Adrenal gland (tissue), 12 donors: ENCODE measurements around the gene RHBDF2. TPM values are rescaled to one million over a fixed set of nuclear protein-coding genes. Genes with fewer than 3 reads are reported as not detected.

Experiments used
- DNase-seq, 7 donors: peaks; one replicate each; pipeline ENCODE4 v3.0.0-alpha.2; 2019 to 2020
- H3K27ac ChIP-seq, 5 donors: fragments of 200-600 bp; sonication (generic) in 4 of 5; 1 replicate in 3 of 5; 2 replicates in 2 of 5; pipeline versions ENCODE4 v1.5.1 to v1.8.0; 2016 to 2020; ENCODE audit warnings: mild to moderate bottlenecking in 1 of 5
- H3K27me3 ChIP-seq: fragments of 200-600 bp; 2 replicates; pipeline ENCODE4 v1.8.0; 2021
- H3K36me3 ChIP-seq, 2 donors: fragments of 200-600 bp; replicated peaks in 1 of 2; 1 replicate in 1 of 2; 2 replicates in 1 of 2; pipeline versions ENCODE4 v1.5.1 to v1.8.0; 2018 to 2022
- H3K4me1 ChIP-seq, 2 donors: fragments of 200-600 bp; replicated peaks in 1 of 2; 1 replicate in 1 of 2; 2 replicates in 1 of 2; pipeline versions ENCODE4 v1.5.1 to v1.8.0; 2018 to 2021
- H3K4me3 ChIP-seq, 4 donors: fragments of 200-600 bp; sonication (generic) in 3 of 4; one replicate each; pipeline ENCODE4 v1.5.1; 2016 to 2018
- H3K9me3 ChIP-seq, 3 donors: fragments of 200-600 bp; sonication (generic) in 1 of 3; replicated peaks in 1 of 3; 1 replicate in 2 of 3; 2 replicates in 1 of 3; pipeline versions ENCODE4 v1.5.1 to v1.8.0; 2016 to 2021
- POLR2A ChIP-seq, 2 donors: fragments of 450-650 bp; IDR thresholded peaks; one replicate each; pipeline ENCODE4 v1.6.1; 2017; ENCODE audit warnings: antibody characterized with exemption in 2 of 2, mild to moderate bottlenecking in 2 of 2, moderate library complexity in 1 of 2
- WGBS, 4 donors: extraction: QIAGEN DNeasy Blood & Tissue Kit in 2 of 4; methylation state at CpG; one replicate each; pipeline versions ENCODE4 v1.1.5 to v1.1.7; 2013 to 2017; 5-methylcytosine and 5-hydroxymethylcytosine counted together
- intact Hi-C, 2 donors: fragments of 100-400 bp; cut with DNase I; formaldehyde crosslinking; loops; one replicate each; pipeline versions ENCODE4 v1.14.1 to v1.15.0; 2022 to 2023
- polyA plus RNA-seq, 3 donors: library from polyadenylated mRNA; stranded (reverse); fragments of 200-250 nt in 2 of 3; fragments of 350-450 nt in 1 of 3; fragmentation: Illumina TruSeq in 1 of 3; extraction: RNeasy Lipid Tissue Mini Kit (QIAGEN cat#74804) in 1 of 3; gene quantifications; one replicate each; pipeline ENCODE4 v1.2.3, GENCODE V29; 2013 to 2014
- total RNA-seq, 9 donors: library from RNA; depleted of rRNA in 4 of 9; stranded (reverse); fragments of >200 nt in 4 of 9; fragments of 120-200 nt in 1 of 9; fragmentation: NEBNext Ultra II Directional in 1 of 9; extraction: Animal tissue kit (Norgen Biotek cat#: 25700) in 1 of 9; gene quantifications; one replicate each; pipeline versions ENCODE4 v1.1.0 to v1.2.4, GENCODE V29; 2013 to 2023
- TF ChIP-seq, protein P1 (sequence below), 6 experiments: fragments of 450-650 bp in 4 of 6; fragments of 200-600 bp in 2 of 6; sonication (generic) in 1 of 6; IDR thresholded peaks; 1 replicate in 5 of 6; 2 replicates in 1 of 6; pipeline versions ENCODE4 v1.5.1 to v1.8.0; 2016 to 2021; ENCODE audit warnings: antibody characterized with exemption in 6 of 6, mild to moderate bottlenecking in 2 of 6, moderate library complexity in 1 of 6
- donor health status: healthy with polysubstance abuse.
- donor health status: Bipolar disorder and iron deficiency.
- donor health status: DM: yes; HTN: yes; CAD: no.
- donor health status: DM: no; HTN: no; CAD: no.
- donor health status: DM: no; HTN: no; CAD: no.
- donor health status: DM: yes; HTN: yes; CAD: no.

RHBDF2 gene
- total and polyA plus RNA-seq, 12 donors: 4.9 to 156 (median 40.3) TPM

DNA sequence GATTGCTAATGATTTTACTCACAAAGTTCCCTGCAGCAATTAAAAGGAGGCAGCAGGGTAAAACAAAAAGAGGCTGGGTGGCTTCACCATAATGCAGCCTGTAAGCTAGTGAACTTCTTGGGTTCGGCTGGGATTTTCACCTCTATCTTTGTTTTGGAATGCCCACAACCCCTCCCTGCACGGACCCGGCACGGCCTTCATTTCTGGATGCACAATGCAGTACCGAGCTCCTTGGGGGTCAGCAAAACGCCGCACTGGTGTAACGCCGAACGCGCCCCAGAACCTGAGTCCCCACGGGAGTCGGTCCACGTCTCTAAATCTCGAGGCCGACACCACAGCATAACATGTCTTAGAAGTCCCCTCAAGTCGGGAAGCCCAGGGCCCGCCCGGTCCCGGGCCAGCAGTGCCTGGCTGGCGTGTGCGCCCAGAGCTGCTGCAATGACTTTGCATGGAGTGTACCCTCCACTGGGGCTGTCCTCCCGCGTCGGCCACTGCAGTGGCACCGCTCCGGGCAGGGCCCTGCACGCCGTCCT, 49.0 kb downstream of the RHBDF2 start:
- 0 to 3% (median 1%) methylated on average over 3 to 29 of the region's 29 CpGs for WGBS, 4 donors
- intact Hi-C loops: loop anchor here in 1 of 2 donors (10.0 kb wide), 1 partner anchor 47 kb away; no protein-coding TSS in a partner anchor

GRCh38 chr17:76451506-76451905, 49.7 kb downstream of the RHBDF2 start:
- WGBS, 4 donors: 61 to 82% (median 78%) methylated on average over 6 of the region's 6 CpGs
- H3K27ac ChIP-seq: no peak overlapping the region

More for the DNA sequence above, 49.0 kb downstream of the RHBDF2 start:
- H3K4me3 ChIP-seq: peak overlapping the region; percentile 80 to 99 (median 87)
- no peaks in the 10 kb centered on the region for H3K36me3 ChIP-seq
- peaks cover 8 to 22% of the 10 kb centered on the region in 2 donors for H3K4me1 ChIP-seq
- peak in 2 of 7 donors; percentile 29 to 33 for DNase-seq
- TF ChIP-seq, protein P1, sequence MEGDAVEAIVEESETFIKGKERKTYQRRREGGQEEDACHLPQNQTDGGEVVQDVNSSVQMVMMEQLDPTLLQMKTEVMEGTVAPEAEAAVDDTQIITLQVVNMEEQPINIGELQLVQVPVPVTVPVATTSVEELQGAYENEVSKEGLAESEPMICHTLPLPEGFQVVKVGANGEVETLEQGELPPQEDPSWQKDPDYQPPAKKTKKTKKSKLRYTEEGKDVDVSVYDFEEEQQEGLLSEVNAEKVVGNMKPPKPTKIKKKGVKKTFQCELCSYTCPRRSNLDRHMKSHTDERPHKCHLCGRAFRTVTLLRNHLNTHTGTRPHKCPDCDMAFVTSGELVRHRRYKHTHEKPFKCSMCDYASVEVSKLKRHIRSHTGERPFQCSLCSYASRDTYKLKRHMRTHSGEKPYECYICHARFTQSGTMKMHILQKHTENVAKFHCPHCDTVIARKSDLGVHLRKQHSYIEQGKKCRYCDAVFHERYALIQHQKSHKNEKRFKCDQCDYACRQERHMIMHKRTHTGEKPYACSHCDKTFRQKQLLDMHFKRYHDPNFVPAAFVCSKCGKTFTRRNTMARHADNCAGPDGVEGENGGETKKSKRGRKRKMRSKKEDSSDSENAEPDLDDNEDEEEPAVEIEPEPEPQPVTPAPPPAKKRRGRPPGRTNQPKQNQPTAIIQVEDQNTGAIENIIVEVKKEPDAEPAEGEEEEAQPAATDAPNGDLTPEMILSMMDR (IDR thresholded peaks at IDR 0.05): no peak
- no peak for TF ChIP-seq POLR2A (IDR thresholded peaks at IDR 0.05)
- peak overlapping the region in 2 of 5 donors; percentile 80 to 89 for H3K27ac ChIP-seq
- H3K9me3 ChIP-seq: no peaks in the 10 kb centered on the region
- no peaks in the 10 kb centered on the region for H3K27me3 ChIP-seq

DNA sequence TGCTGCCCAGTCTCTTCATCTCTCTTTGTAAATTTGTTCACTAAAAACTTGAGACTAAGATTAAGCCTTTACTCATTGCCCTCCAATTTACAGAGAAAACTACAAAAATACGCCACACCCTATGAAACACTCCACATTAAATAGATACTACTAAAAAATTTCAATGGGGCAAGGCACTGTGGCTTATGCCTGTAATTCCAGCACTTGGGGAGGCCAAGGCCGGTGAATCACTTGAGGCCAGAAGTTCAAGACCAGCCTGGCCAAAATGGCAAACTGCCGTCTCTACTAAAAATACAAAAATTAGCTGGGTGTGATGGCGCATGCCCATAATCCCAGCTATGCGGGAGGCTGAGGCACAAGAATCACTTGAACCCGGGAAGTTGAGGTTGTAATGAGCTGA, 52.1 kb downstream of the RHBDF2 start:
- no peaks in the 10 kb centered on the region for H3K9me3 ChIP-seq
- WGBS, 4 donors: 85 to 94% (median 88%) methylated on average over 6 of the region's 6 CpGs
- peaks cover 8 to 53% of the 10 kb centered on the region in 2 donors for H3K4me1 ChIP-seq
- H3K27ac ChIP-seq: no peak overlapping the region
- intact Hi-C loops: no loop called here
- TF ChIP-seq, protein P1 (IDR thresholded peaks at IDR 0.05): no peak
- no peak for TF ChIP-seq POLR2A (IDR thresholded peaks at IDR 0.05)
- no peaks in the 10 kb centered on the region for H3K36me3 ChIP-seq
- no peak for DNase-seq
- H3K4me3 ChIP-seq: no peak overlapping the region
- H3K27me3 ChIP-seq: no peaks in the 10 kb centered on the region

More at GRCh38 chr17:76451506-76451905, 49.7 kb downstream of the RHBDF2 start:
- TF ChIP-seq, protein P1 (IDR thresholded peaks at IDR 0.05): no peak
- TF ChIP-seq POLR2A (IDR thresholded peaks at IDR 0.05): no peak
- Histone ChIP-seq H3K27me3 (no peaks in the 10 kb centered on the region), H3K4me1 (peaks cover 8 to 29% of the 10 kb centered on the region in 2 donors), H3K36me3 (no peaks in the 10 kb centered on the region), H3K9me3 (no peaks in the 10 kb centered on the region), H3K4me3 (peak overlapping the region in 1 of 4 donors; percentile 99)
- DNase-seq: no peak
- intact Hi-C loops: loop anchor here in 1 of 2 donors (10.0 kb wide), 1 partner anchor 47 kb away; no protein-coding TSS in a partner anchor

GRCh38 chr17:76447931-76448652, 53.1 kb downstream of the RHBDF2 start:
- DNase-seq: no peak
- Histone ChIP-seq H3K27ac (no peak overlapping the region), H3K4me1 (peaks cover 8 to 54% of the 10 kb centered on the region in 2 donors)

More at GRCh38 chr17:76447931-76448652, 53.1 kb downstream of the RHBDF2 start:
- Histone ChIP-seq H3K36me3 (no peaks in the 10 kb centered on the region), H3K9me3 (no peaks in the 10 kb centered on the region), H3K27me3 (no peaks in the 10 kb centered on the region), H3K4me3 (no peak overlapping the region)
- WGBS, 4 donors: 65 to 86% (median 73%) methylated on average over 7 of the region's 7 CpGs
- intact Hi-C loops: no loop called here
- no peak for TF ChIP-seq POLR2A (IDR thresholded peaks at IDR 0.05)
- TF ChIP-seq, protein P1 (IDR thresholded peaks at IDR 0.05): no peak
